ENCODE measurements around the gene PBLD.

The PBLD gene

GRCh38 chr10:68239069-68239468 is 93.7 kb downstream of the PBLD start:
- no peak for ATAC-seq

GRCh38 chr10:68238371-68238770 is 94.4 kb downstream of the PBLD start:
- TF ChIP-seq TSHZ2 (CRISPR knock-in tag; IDR thresholded peaks at IDR 0.05): no peak
- TF ChIP-seq ZNF70 (CRISPR knock-in tag; IDR thresholded peaks at IDR 0.05): no peak
- no peak for TF ChIP-seq ZNF8 (CRISPR knock-in tag; IDR thresholded peaks at IDR 0.05)
- TF ChIP-seq SNAI2 (CRISPR knock-in tag; IDR thresholded peaks at IDR 0.05): no peak
- no peak for TF ChIP-seq PPARA (CRISPR knock-in tag; IDR thresholded peaks at IDR 0.05; ENCODE audit: borderline replicate concordance)
- no peak for TF ChIP-seq CSRNP3 (CRISPR knock-in tag; IDR thresholded peaks at IDR 0.05)
- TF ChIP-seq POU6F1 (CRISPR knock-in tag; IDR thresholded peaks at IDR 0.05; ENCODE audit: borderline replicate concordance, low read depth): no peak
- TF ChIP-seq ZFP3 (CRISPR knock-in tag; IDR thresholded peaks at IDR 0.05): no peak
- no peak for TF ChIP-seq ESRRG (CRISPR knock-in tag; IDR thresholded peaks at IDR 0.05)
- TF ChIP-seq ZFP30 (CRISPR knock-in tag; IDR thresholded peaks at IDR 0.05): no peak
- TF ChIP-seq ZC3H10 (CRISPR knock-in tag; IDR thresholded peaks at IDR 0.05): no peak
- no peak for ATAC-seq

More at GRCh38 chr10:68239069-68239468, 93.7 kb downstream of the PBLD start:
- no peak for TF ChIP-seq PATZ1 (CRISPR knock-in tag; IDR thresholded peaks at IDR 0.05; ENCODE audit: borderline replicate concordance)
- TF ChIP-seq CSRNP3 (CRISPR knock-in tag; IDR thresholded peaks at IDR 0.05): no peak

- TF ChIP-seq ZNF565 (CRISPR knock-in tag; conservative IDR thresholded peaks at IDR 0.05; ENCODE audit: low read depth): no peak
- ATAC-seq: no peak
These were observed 95.6 kb downstream of the PBLD start for GRCh38 chr10:68237173-68237572.

GRCh38 chr10:68235581-68235980 is 97.1 kb downstream of the PBLD start:
- TF ChIP-seq RARB (CRISPR knock-in tag; IDR thresholded peaks at IDR 0.05): no peak
- TF ChIP-seq OSR1 (CRISPR knock-in tag; IDR thresholded peaks at IDR 0.05): no peak
- TF ChIP-seq TOX (CRISPR knock-in tag; IDR thresholded peaks at IDR 0.05; ENCODE audit: borderline replicate concordance): no peak
- TF ChIP-seq ZFP30 (CRISPR knock-in tag; IDR thresholded peaks at IDR 0.05): no peak
- no peak for TF ChIP-seq TSHZ2 (CRISPR knock-in tag; IDR thresholded peaks at IDR 0.05)
- TF ChIP-seq GLIS3 (CRISPR knock-in tag; IDR thresholded peaks at IDR 0.05): no peak
- TF ChIP-seq ZNF565 (CRISPR knock-in tag; conservative IDR thresholded peaks at IDR 0.05; ENCODE audit: low read depth): no peak
- TF ChIP-seq ZFP3 (CRISPR knock-in tag; IDR thresholded peaks at IDR 0.05): no peak
- no peak for TF ChIP-seq ESRRG (CRISPR knock-in tag; IDR thresholded peaks at IDR 0.05)
- TF ChIP-seq PPARA (CRISPR knock-in tag; IDR thresholded peaks at IDR 0.05; ENCODE audit: borderline replicate concordance): no peak
- TF ChIP-seq ISL1 (CRISPR knock-in tag; IDR thresholded peaks at IDR 0.05): no peak
- TF ChIP-seq ZNF70 (CRISPR knock-in tag; IDR thresholded peaks at IDR 0.05): no peak
- TF ChIP-seq SNAI2 (CRISPR knock-in tag; IDR thresholded peaks at IDR 0.05): no peak
- TF ChIP-seq ZC3H10 (CRISPR knock-in tag; IDR thresholded peaks at IDR 0.05): no peak
- ATAC-seq: no peak

All from SK-N-SH treated with all-trans-retinoic acid at 6 μM for 48 hours (cell line).